Measurements from ENCODE around the gene ARMH1.
"Not testable (repeated sequence)": the region's sequence is repeated elsewhere in the genome, so short reads cannot be mapped to it uniquely, and the experiment has no call there.

Gene ARMH1

GRCh38 chr1:44724955-44725698, 50.6 kb downstream of the ARMH1 start:
- DNase-seq, result no peak

- DNase-seq, result peak; percentile 98 to 99
These were observed 56.4 kb downstream of the ARMH1 start, which contains the start of gene RNU5D-1 for GRCh38 chr1:44730741-44731512. Gene RNU5D-1 (minus strand): TSS chr1:44731170.

GRCh38 chr1:44733365-44733764, 58.9 kb downstream of the ARMH1 start:
- DNase-seq, result no peak

- DNase-seq, result no peak
These were observed 59.3 kb downstream of the ARMH1 start for GRCh38 chr1:44733784-44734183.

GRCh38 chr1:44735992-44736391, 61.5 kb downstream of the ARMH1 start:
- no peak for DNase-seq

- DNase-seq, result not testable (repeated sequence)
These were observed 64.4 kb downstream of the ARMH1 start for GRCh38 chr1:44738953-44739306.

GRCh38 chr1:44739307-44740178, 65.0 kb downstream of the ARMH1 start, which contains the start of gene KIF2C:
Gene KIF2C (plus strand): TSS chr1:44739837. CDS start chr1:44739933, 96 bp downstream.
- peak; percentile 99 to 100 for DNase-seq

GRCh38 chr1:44740179-44740617, 65.7 kb downstream of the ARMH1 start:
- no peak for DNase-seq

GRCh38 chr1:44743211-44743610, 68.7 kb downstream of the ARMH1 start:
- no peak for DNase-seq

GRCh38 chr1:44747878-44748277, 73.4 kb downstream of the ARMH1 start:
- no peak for DNase-seq

- no peak for DNase-seq
These were observed 82.9 kb downstream of the ARMH1 start for GRCh38 chr1:44757420-44757819.

GRCh38 chr1:44759077-44759476, 84.6 kb downstream of the ARMH1 start:
- DNase-seq, result no peak

- no peak for DNase-seq
These were observed 86.4 kb downstream of the ARMH1 start for GRCh38 chr1:44760876-44761275.

- DNase-seq, result not testable (repeated sequence)
These were observed 91.9 kb downstream of the ARMH1 start for GRCh38 chr1:44766421-44766820.
